HG03139 (cell line): ENCODE measurements around the gene CRADD.

Experiments used
- ATAC-seq: cut with Tn5 transposase; IDR thresholded peaks from one replicate; pipeline ENCODE4 v1.9.1; 2021; ENCODE audit not compliant: unreplicated experiment

Gene CRADD

DNA sequence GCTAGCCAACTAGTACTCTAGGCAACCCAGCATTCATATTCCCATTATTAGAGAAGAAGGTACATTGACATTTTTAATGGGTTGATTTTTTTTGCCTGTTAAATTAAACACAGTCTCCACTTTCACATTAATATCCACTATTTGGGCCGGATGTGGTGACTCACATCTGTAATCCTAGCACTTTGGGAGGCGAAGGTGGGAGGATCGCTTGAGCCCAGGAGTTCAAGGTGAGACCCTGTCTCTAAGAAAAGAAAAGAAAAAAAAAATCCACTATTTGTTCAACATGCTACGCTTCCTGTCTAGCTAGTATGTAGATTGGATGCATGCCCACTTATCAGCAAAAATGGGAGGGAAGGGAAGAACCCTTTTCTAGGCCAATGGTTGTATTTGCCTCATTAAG is 7.1 kb upstream of the CRADD start:
- no peak for ATAC-seq

DNA sequence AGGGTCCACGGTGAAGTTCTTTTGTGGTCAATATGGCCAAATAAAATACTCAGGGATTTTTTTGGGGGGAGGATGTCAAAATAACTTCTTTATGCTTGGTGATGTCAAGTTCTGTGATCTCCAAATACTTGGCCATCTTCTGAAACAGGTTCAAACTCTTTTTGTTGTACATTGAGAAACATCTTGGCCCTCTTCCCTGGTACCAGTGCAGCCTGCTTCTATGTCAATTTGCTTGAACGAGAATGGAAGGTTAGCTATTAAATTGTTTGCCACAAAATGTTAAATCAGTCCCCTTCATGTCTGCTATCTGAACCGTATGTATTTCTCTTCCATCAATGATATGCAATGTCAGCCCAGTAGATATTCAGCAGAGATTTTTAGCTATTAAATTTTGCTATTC is 6.1 kb upstream of the CRADD start:
- no peak for ATAC-seq

- no peak for ATAC-seq
These were observed 4.1 kb upstream of the CRADD start for GRCh38 chr12:93673084-93673483.

- ATAC-seq = no peak
These were observed 2.8 kb upstream of the CRADD start for GRCh38 chr12:93674386-93674785.

DNA sequence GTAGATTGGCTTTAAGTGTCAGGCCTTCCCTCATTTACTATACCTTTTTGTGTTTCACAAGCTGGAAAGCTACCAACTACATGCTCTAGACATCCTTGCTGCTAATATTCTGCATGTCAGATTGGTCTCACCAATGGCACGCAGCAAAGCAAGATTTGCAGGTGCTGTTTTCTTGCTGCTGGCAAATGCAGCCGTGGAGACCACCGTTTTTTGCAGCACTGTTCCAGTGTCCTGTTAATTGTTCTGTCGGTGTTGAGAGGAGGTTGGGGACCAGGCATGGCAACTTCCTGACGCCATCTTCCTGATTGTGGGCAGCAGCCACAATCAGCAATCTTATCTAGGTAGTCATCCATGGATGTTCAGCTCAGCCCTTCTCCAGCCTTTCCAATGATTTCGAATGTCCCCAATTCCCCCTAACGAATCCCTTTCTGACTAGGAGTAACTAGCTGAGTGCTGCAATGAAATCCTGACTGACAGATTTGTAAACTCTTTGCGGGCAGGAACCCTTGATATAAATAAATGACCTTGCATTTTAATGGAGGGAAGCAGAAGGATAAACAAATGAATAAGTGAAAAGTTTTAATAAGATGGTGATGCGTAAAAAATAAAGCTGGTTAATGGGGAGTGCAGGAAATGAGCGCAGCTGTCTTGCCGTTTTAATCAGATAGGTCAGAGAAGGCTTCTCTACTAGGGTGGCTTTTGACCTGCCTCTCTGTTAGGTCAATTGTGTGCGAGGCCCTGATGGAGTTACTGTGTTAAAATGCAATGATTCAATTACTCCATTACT is 574 bp upstream of the CRADD start:
- ATAC-seq = no peak

DNA sequence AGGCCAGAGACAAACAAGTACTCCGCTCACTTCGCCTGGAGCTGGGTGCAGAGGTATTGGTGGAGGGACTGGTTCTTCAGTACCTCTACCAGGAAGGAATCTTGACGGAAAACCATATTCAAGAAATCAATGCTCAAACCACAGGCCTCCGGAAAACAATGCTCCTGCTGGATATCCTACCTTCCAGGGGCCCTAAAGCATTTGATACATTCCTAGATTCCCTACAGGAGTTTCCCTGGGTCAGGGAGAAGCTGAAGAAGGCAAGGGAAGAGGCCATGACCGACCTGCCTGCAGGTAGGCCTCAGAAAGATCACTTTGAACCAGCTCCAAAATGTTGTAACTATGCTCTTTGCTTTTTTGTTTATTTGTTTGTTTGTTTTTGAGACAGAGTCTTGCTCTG is 1.6 kb downstream of the CRADD start:
- ATAC-seq = no peak

- no peak for ATAC-seq
These were observed 2.2 kb downstream of the CRADD start for GRCh38 chr12:93679308-93679925.

- ATAC-seq = no peak
These were observed 2.8 kb downstream of the CRADD start for GRCh38 chr12:93680006-93680405.

- ATAC-seq = no peak
These were observed 5.7 kb downstream of the CRADD start for GRCh38 chr12:93682846-93683261.

DNA sequence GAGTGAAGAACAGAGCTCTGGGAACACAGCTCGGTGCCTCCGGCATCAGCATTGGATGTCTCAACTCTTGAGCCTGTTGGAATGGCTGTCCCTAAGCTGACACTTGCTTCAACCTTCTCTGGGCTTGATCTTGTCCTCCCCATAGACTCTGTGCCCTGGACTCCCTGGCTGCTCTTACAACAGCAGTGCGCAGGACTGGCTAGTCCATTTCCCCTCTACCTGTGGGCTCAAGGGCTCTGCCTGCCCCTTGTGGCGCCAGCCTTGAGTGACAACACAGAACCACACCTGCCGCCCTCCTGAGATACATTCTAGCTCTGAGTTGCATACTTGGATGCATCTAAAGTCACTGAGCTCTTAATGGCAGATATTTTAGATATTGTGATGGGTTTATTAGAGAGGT is 6.2 kb downstream of the CRADD start:
- no peak for ATAC-seq

GRCh38 chr12:93684716-93685115 is 7.5 kb downstream of the CRADD start:
- no peak for ATAC-seq

DNA sequence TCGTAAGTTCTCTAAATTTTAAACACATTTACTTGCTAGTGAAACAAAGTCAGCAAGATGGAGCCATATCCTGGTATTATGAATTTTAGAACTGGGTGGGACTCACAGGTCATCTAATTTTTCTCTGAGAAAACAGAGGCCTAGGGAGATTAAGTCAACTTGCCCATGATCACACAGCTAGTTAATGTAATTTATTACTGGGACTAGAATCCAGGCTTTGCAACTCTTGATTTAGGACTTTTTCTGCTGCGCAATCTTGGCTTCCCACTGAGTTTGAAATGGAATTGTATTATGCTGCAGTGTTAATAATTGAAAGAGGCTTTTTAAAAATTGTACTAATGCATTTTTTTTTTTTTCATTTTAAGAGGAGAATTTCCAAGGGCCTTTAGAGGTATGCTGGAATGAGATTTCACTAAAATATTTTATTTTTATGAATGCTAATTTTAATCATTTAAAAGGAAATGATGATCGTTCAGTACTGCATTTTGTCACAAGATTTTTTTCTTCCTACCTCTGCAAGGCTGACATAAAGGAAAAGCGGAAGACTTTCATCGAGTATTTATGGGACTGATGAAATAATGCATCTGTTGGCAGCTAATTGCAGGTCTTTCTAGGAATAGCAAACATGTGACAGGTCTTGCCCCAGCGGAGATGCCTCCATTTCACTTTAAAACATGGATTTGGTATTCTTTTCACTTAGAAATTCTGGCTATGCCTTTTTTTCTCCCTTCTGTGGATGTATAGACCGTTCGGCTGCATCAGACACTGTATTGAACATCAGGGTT is 9.6 kb downstream of the CRADD start:
- no peak for ATAC-seq

DNA sequence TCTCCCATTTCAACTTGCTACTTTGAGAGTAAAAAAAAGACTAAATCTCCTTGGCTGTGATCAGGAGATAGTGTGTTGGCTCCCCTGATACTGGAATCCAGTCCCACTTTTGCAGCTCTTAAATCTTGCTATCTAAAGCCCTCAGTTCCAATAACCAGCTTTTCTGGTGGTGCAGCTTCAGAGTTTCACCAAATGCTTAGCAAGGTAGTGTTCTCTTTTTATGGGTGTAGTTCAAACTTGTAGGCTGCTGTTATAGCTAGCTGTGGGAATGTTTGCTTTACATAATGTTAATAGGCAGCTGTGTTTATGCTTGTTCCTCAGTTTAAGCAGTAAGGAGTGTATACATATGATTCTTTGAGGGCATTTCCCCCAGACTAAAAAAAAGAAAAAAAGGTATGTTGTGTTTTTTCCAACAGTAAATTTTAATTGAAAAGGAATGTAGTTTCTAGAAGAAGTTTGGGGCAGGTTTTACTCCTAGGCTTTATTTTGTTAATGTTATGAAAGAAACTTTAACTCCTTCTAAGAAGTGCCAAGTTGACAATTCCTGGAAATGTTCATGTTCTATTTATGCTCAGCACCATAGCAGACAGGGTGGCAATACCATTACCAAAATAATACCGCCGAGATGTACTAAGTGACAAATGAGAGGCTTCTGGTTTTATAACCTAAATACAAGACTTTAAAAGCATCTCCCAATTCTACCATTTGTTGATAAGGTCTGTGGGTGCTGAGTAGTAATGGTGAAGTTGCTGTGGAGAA is 12.1 kb downstream of the CRADD start:
- ATAC-seq = no peak

GRCh38 chr12:93696462-93696861 is 19.3 kb downstream of the CRADD start:
- no peak for ATAC-seq

GRCh38 chr12:93698307-93699092 is 21.3 kb downstream of the CRADD start:
- no peak for ATAC-seq

DNA sequence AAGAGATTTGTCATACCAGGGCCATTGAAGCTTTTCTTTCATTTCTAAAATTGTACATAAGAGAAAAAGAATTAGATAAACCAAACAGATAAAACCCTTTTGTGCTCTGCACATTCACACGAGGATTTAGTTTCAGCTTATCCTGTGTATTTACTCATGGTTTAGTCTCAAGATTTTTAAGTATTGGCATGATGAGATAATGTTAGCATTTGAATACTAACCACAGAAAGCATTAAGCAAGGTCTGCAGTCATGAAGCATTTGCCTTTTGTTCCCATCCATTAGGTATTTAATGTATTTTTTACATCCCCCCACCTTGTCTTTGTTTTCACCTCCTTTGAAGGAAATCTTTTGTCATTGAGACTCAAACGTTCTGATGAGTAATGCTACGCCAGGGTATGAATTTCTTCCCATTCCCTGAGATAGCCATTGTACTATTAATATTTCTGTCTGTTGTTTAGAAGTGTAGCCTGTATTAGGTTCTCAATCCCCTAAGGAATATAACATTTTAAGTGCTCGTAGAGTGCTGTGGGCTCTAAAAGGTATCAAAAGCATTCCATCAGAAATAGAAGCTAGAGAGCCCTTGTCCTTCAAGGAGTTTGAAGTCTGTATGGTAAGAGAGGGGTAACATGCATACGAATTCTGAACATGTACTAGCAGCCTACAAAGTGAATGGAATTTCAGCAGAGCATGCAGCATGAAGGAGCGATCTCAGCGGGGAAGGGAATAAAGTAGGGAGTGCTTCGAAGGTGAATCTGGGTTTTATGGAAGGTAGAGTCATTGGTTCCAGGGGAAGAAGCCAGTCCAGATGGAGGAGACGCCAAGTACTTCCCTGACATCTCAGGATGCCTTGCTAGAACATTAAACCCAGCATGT is 22.3 kb downstream of the CRADD start:
- no peak for ATAC-seq

DNA sequence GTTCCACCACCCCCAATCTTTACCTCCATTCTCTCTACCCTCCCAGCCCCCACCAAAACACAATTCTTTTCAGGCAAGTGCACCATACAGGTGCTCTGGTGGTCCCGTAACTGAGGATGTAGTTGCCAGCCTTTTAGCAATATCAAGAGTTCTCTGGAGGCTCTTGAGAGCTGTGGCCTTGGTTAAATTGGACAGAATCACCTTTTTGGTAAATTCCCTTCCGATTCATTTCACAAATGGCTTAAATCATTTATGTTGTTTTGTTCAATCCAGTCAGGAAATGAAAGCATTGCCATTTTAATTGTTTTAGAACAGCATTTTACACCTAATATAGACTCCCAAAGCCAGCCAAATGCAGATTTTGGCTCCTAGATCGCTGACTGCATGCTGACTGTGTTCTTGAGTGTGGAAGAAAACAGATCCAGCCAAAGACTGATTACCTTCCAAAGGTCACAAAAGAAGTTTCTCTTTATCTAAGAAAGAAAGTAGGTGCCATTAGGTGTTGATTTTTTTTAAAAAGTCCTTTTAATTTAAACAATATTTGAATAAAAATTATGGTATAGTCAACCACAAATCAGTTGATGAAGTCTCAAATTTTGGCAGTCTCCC is 25.6 kb downstream of the CRADD start:
- ATAC-seq = no peak

GRCh38 chr12:93704122-93704521 is 26.9 kb downstream of the CRADD start:
- ATAC-seq = no peak

- ATAC-seq = no peak
These were observed 27.4 kb downstream of the CRADD start for GRCh38 chr12:93704625-93705024.
